SH-SY5Y (cell line): ENCODE measurements around the gene CLIP2.

ENCODE experiments used
- GATA2 ChIP-seq: IDR thresholded peaks from 2 replicates; pipeline ENCODE4 v1.6.1; 2011; ENCODE audit warnings: mild to moderate bottlenecking, low read depth, low read length
- GATA3 ChIP-seq: IDR thresholded peaks from 2 replicates; pipeline ENCODE4 v1.6.1; 2011; ENCODE audit warnings: low read depth, mild to moderate bottlenecking, low read length, moderate library complexity

CLIP2 gene

DNA sequence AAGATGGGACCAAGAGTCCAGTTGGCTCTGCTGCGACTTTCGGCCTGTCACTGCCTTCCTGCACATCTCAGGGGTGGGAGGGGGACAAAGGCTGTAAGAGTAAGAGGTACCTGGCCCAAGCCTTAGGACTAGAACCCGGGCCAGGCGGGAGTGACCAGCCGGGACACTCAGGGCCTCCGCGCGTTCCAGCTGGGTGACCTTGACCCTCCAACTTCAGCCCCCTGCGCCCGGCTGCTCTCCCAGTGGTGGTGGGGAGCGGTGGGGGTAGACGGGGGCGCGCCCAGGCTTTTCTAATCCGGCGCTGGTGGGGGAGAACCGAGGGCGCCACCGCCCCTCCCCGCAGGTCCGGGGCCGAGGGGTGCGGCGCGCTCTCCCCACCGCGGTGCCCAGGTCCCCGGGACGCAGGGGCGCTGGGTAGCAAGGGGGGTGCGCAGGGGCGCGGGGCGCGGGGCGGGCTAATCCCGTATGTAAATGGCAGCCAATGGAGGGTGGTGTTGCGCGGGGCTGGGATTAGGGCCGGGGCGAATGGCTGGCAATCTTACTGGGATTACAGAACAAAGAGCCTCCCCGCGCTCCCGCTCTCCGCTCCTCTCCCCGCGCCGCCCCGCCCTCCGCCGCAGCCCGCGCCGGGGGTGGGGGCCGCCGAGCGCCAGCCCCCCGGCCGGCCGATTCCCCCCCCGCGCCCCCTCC lies 164.3 kb downstream of the CLIP2 start, which contains the start of gene GTF2IRD1:
Gene GTF2IRD1, plus strand, starts transcription at position 585 of the 690 bp plus-strand sequence. CDS start 54,175 bp downstream, outside the sequence.
- TF ChIP-seq GATA2, result no peak
- no peak for TF ChIP-seq GATA3

DNA sequence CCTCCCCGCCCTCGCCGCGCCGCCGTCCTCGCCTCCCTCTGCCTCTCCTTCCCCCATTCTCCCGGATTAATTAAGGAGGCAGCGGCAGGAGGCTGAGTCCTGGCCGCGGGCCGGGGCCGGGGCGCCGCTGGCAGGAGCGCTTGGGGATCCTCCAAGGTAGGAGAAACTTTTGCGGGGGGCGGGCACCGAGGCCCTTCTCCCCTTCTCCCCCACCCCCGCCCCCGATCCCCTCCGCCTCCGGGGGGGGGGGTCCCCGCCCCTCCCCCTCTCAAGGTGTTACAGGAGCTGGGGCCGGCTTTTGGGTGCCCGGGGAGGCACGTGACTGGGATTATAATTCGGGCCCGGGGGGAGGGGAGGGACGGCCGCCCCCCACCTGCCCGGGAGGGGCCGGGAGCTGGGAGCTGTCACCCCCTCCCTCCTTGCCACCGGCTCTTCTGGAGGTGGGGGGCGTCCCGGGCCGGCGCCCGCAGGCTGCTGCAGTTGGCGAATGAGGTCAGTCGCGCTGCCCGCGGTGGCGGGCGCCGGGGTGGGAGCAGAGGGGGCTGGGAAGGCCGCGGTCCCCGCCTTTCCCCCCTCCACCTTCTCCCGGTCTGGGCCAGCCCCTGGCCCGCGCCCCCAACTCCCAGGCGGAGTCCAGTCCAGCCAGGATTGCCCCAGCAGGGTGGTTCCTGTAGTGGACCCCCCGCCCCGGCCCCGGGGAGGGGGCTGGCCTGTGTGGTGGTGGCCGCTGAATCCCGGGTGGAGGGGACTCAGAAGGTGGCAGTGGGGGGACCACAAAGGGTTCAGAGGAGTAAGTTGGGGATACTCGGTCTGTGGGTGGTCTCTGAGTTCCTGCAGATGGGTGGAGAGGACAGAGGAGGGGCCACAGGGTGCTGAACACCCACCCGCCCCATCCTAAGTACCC lies 165.1 kb downstream of the CLIP2 start:
- TF ChIP-seq GATA2 (no peak), GATA3 (no peak)

DNA sequence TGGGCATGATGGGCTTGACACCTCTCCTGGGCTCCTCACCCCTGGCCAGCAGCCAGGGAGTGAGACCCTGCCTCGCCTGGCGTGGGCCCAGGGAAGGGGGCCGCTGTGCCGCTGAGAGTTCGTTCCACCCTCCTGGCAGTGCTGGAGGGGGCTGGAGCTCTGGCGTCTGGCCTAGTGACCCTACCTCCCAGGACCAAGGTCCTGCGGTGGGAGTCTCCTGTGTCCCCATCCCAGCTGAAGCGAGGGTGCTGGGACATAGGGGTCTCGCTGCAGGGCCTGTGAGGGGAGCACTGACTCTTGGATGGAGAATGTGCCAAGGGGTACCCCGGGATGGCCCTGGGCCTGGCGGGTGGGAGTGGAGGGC lies 165.7 kb downstream of the CLIP2 start:
- TF ChIP-seq GATA2 (no peak), GATA3 (no peak)

DNA sequence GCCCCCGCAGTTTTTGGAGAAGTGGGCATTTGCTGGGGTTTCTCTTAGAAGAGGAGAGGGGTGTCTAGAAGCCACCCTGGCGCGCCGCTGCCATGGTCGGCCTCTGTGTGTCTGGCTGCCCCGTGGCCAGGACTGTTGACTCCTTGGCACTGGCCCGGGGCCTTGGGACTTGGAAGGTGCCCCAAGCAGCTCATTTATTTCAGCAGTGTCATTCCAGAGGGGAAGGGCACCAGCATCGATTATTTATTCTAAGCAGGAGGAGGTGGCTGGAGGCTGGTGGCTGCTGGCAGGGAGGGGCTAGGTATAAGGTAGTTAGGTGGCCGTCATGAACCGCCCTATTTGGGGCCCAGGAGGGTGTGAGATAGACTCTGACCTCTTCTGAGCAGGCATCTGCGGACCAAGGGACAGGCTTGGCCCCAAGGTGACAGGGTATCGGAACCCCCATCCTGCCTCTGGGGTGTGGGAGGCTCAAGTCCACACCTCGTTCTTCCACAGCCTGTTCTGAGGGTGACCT lies 166.1 kb downstream of the CLIP2 start:
- no peak for TF ChIP-seq GATA2
- TF ChIP-seq GATA3, result no peak
